GM13976 (cell line): ENCODE results near the gene ARSA.

Experiments
- DNase-seq: peaks from one replicate; pipeline ENCODE4 v3.0.0; 2012; ENCODE audit warnings: low spot score
- in situ Hi-C: fragments of 300-500 bp; cut with MboI; formaldehyde crosslinking; loops from one replicate; pipeline ENCODE4 v1.12.0; 2022; ENCODE audit warnings: low sequenced_read_pairs, mixed read lengths, inconsistent platforms; ENCODE audit not compliant: unreplicated experiment
- TF ChIP-seq, protein P1 (sequence below): IDR thresholded peaks from 2 replicates; pipeline ENCODE4 v1.5.1; 2012; ENCODE audit warnings: borderline replicate concordance, mild to moderate bottlenecking; ENCODE audit not compliant: insufficient read depth; ENCODE audit errors: extremely low read depth, missing control alignments, control extremely low read depth

The ARSA gene

DNA sequence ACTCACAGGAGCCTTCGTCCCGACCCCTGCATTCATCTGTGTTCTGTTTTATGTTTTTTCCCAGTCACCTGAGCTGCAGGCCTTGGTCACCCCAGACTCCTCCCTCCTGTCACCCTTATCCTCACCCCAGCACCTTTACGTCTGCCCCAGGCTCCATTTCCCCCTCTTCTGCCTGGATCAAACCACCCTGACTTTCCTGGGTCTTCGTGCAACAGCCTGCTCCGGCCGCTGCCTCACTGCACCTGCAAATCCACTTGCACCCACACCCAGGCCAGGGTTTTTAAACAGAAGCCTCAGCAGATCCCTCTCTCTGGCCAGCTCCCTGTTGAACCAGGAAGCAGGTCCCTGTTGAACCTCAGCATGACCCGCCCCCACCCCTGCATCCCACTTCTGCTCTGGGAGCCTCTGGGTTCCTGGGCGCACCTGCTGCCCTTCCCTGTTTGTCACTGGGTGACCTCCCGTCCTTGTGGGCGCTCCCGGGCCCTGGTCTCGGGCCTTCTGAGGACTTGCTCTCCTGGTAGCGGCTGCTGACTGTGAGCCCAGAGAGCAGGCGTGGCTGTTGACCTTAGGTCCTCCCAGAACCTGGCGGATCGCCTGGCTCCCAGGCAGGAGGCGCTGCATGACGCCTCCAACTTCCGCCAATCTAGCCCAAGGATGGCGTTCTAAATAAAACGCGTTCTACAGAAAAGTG is 14.5 kb downstream of the ARSA start:
- peak; percentile 24 for DNase-seq
- in situ Hi-C loops, result no loop called here
- TF ChIP-seq, protein P1, sequence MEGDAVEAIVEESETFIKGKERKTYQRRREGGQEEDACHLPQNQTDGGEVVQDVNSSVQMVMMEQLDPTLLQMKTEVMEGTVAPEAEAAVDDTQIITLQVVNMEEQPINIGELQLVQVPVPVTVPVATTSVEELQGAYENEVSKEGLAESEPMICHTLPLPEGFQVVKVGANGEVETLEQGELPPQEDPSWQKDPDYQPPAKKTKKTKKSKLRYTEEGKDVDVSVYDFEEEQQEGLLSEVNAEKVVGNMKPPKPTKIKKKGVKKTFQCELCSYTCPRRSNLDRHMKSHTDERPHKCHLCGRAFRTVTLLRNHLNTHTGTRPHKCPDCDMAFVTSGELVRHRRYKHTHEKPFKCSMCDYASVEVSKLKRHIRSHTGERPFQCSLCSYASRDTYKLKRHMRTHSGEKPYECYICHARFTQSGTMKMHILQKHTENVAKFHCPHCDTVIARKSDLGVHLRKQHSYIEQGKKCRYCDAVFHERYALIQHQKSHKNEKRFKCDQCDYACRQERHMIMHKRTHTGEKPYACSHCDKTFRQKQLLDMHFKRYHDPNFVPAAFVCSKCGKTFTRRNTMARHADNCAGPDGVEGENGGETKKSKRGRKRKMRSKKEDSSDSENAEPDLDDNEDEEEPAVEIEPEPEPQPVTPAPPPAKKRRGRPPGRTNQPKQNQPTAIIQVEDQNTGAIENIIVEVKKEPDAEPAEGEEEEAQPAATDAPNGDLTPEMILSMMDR, result no peak

DNA sequence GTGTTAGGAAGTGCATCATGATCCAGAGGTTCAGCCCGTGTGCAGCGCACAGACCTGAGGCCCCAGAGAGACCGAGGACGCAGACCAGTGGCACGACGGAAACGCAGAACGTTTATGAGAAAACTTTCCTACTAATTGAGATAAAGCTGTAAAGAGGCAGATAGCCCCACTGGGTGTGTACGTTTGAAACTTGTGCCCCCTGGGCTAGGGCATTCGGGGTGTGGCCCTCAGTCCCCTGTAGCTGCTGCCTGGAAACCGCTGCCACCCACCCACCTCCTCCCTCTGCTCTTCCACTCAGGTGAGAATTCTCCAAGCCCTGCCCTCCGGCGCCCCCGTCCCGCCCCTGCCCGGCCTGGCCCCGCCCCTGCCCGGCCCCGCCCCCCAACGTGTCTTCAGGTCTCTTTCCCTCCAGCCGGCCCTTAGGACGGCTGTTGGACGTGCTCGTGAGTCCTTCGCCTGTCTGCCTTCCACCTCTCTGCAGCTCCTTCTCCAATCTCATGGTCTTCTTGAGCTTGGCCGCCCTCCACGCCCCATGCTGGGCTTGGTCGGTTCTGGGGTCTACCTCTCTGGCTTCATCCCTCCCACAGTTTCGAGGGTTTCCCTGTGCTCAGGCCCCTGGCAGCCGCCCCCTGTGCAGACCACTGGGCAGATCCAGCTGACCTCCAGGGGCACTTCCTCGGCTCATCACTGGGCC is 15.3 kb downstream of the ARSA start:
- DNase-seq, result peak; percentile 77
- in situ Hi-C loops, result no loop called here
- TF ChIP-seq, protein P1, result no peak

DNA sequence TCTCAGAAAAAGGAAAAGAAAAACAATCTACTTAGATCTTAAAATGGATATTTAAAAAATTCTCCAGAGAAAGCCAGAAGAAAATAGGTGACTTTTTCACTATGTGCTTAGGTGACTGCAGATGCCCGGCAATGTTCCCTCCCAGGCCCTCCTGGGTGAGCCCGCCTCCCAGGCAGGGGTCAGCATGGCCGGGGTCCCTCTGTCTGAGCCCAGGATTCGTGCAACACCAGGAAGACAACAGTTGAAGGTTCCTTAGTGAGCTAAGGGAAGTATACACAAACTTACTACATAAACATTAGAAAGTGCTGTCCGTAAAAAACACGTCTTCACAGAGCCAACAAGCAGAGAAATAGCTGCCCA is 15.8 kb downstream of the ARSA start:
- DNase-seq, result no peak
- in situ Hi-C loops, result no loop called here
- TF ChIP-seq, protein P1, result no peak

DNA sequence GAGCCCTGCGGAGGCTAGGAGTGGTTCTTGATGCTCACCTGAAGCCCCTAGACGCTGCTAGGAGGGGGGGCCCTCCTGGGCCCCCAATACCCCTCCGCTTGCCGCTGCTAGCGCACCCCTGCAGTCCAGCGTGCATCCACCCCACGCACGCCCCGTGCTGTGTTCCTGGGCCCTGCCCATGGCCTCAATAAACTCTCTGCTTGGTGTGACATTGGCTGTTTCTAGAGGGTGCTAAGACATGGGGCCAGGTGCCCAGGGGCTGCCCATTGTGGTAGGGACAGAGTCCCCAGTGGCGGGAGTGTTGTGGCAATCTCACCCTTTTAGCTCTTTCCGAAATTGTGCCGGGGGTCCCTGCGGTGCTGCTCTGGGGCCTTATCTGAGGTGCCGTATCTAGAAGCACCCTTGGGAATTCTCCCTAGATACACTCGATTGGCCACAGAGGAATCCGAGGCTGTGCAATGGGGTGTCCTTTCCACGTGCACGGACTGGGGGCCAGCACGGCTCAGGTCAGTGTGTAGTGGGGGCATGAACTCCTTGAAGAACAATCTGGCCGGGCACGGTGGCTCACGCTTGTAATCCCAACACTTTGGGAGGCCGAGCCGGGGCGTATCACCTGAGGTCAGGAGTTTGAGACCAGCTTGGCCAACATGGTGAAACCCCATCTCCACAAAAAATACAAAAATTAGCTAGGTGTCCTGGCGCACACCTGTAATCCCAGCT is 16.5 kb downstream of the ARSA start:
- in situ Hi-C loops, result no loop called here
- DNase-seq, result no peak
- TF ChIP-seq, protein P1, result no peak

GRCh38 chr22:50610581-50610980 is 17.4 kb downstream of the ARSA start:
- DNase-seq, result peak; percentile 21
- TF ChIP-seq, protein P1, result no peak
- in situ Hi-C loops, result no loop called here

DNA sequence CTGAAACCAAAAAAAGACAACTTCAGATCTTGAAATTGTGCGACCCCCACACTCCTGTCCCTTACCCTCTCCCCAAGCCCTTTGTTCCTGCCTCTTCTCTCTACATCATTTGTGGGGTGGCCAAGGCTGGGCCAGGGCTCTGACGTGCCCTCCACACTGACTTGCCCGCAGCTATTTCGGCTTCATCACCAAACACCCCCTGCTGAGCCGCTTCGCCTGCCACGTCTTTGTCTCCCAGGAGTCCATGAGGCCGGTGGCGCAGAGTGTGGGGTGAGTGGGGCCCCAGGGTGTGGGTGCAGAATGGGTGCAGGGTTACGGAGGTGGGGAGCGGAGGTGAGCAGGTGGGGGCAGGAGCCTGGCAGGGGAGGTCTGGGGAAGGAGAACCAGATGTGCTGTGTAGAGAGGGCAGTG is 17.9 kb downstream of the ARSA start:
- TF ChIP-seq, protein P1, result no peak
- no peak for DNase-seq
- in situ Hi-C loops, result no loop called here
